IMR-90 (cell line): ENCODE data around the gene DYNC1H1.

Source experiments
- BHLHE40 ChIP-seq: fragments of 150-350 bp; IDR thresholded peaks from 2 replicates; pipeline ENCODE4 v1.6.1; 2016; ENCODE audit warnings: mild to moderate bottlenecking, low read depth, low read length
- CEBPB ChIP-seq: IDR thresholded peaks from 2 replicates; pipeline ENCODE4 v1.6.1; 2012; ENCODE audit warnings: low read depth, low read length, improper control_type of control experiment
- CHD1 ChIP-seq: IDR thresholded peaks from 2 replicates; pipeline ENCODE4 v1.6.1; 2012; ENCODE audit warnings: low read depth, low read length, improper control_type of control experiment
- MAFK ChIP-seq: IDR thresholded peaks from 2 replicates; pipeline ENCODE4 v1.6.1; 2012; ENCODE audit warnings: low read depth, low read length, improper control_type of control experiment
- MXI1 ChIP-seq: IDR thresholded peaks from 2 replicates; pipeline ENCODE4 v1.6.1; 2012; ENCODE audit warnings: low read depth, mild to moderate bottlenecking, low read length, moderate library complexity, borderline replicate concordance
- POLR2A ChIP-seq: IDR thresholded peaks from 2 replicates; pipeline ENCODE4 v1.6.1; 2012; ENCODE audit warnings: mild to moderate bottlenecking, low read depth, low read length
- RAD21 ChIP-seq: IDR thresholded peaks from 2 replicates; pipeline ENCODE4 v1.6.1; 2012; ENCODE audit warnings: low read length, improper control_type of control experiment
- RFX5 ChIP-seq: IDR thresholded peaks from 2 replicates; pipeline ENCODE4 v1.8.0; 2012; ENCODE audit warnings: low read depth, mild to moderate bottlenecking, low read length, moderate library complexity
- SMC3 ChIP-seq: fragments of 150-350 bp; IDR thresholded peaks from 2 replicates; pipeline ENCODE4 v1.6.1; 2016; ENCODE audit warnings: low read depth, mild to moderate bottlenecking, antibody characterized with exemption, low read length, moderate library complexity
- TF ChIP-seq, protein P1 (sequence below): conservative IDR thresholded peaks from 2 replicates; pipeline ENCODE4 v1.5.1; 2012; ENCODE audit warnings: mild to moderate bottlenecking, low read depth, low read length, improper control_type of control experiment
- TF ChIP-seq, protein P2 (sequence below): fragments of 150-350 bp; IDR thresholded peaks from 2 replicates; pipeline ENCODE4 v1.6.1; 2017; ENCODE audit warnings: mild to moderate bottlenecking, antibody characterized with exemption, low read length, low read depth
- TF ChIP-seq, protein P3 (sequence below): fragments of 150-350 bp; IDR thresholded peaks from 2 replicates; pipeline ENCODE4 v1.6.1; 2016; ENCODE audit warnings: low read depth, mild to moderate bottlenecking, low read length, moderate library complexity, borderline replicate concordance

DNA sequence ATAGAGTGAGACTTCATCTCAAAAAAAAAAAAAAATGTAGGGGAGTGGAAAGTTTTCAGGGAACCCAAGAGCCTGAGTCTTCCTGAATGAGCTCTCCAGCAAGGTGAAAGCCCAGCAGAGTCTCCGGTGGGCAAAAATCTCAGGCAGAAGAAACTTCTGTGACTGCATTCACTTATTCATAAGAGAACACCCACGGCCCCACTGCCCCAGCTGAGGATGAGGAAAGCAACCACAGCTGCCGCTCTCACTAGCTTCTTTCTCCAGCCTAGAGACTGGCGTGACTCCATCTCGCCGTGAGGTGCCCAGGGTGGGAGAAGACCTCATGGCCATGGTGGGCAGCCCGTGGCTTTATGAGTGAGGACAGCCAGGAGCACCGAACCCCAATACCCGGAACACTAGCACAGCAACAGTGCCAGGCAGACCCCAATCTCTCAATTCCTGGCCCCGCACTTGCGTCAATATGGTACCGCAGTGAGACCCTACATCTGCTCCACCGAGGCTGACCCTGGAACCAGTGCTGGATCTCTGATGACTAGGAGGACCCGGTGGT, 29.7 kb upstream of the DYNC1H1 start:
- TF ChIP-seq, protein P1, sequence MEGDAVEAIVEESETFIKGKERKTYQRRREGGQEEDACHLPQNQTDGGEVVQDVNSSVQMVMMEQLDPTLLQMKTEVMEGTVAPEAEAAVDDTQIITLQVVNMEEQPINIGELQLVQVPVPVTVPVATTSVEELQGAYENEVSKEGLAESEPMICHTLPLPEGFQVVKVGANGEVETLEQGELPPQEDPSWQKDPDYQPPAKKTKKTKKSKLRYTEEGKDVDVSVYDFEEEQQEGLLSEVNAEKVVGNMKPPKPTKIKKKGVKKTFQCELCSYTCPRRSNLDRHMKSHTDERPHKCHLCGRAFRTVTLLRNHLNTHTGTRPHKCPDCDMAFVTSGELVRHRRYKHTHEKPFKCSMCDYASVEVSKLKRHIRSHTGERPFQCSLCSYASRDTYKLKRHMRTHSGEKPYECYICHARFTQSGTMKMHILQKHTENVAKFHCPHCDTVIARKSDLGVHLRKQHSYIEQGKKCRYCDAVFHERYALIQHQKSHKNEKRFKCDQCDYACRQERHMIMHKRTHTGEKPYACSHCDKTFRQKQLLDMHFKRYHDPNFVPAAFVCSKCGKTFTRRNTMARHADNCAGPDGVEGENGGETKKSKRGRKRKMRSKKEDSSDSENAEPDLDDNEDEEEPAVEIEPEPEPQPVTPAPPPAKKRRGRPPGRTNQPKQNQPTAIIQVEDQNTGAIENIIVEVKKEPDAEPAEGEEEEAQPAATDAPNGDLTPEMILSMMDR, result no peak
- TF ChIP-seq, protein P2, sequence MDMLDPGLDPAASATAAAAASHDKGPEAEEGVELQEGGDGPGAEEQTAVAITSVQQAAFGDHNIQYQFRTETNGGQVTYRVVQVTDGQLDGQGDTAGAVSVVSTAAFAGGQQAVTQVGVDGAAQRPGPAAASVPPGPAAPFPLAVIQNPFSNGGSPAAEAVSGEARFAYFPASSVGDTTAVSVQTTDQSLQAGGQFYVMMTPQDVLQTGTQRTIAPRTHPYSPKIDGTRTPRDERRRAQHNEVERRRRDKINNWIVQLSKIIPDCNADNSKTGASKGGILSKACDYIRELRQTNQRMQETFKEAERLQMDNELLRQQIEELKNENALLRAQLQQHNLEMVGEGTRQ, result no peak
- TF ChIP-seq CHD1 (no peak), RAD21 (no peak), POLR2A (no peak), SMC3 (no peak), MAFK (no peak), BHLHE40 (no peak), RFX5 (no peak), MXI1 (no peak), CEBPB (no peak)
- TF ChIP-seq, protein P3, sequence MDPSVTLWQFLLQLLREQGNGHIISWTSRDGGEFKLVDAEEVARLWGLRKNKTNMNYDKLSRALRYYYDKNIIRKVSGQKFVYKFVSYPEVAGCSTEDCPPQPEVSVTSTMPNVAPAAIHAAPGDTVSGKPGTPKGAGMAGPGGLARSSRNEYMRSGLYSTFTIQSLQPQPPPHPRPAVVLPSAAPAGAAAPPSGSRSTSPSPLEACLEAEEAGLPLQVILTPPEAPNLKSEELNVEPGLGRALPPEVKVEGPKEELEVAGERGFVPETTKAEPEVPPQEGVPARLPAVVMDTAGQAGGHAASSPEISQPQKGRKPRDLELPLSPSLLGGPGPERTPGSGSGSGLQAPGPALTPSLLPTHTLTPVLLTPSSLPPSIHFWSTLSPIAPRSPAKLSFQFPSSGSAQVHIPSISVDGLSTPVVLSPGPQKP, result no peak
